Skeletal muscle cell (primary cell): ENCODE data around the gene RHOBTB3.
"Not testable (repeated sequence)": the region's sequence is repeated elsewhere in the genome, so short reads cannot be mapped to it uniquely, and the experiment has no call there.

Experiments
- DNase-seq: peaks from one replicate; pipeline ENCODE4 v3.0.0-alpha.2; 2010; ENCODE audit warnings: low read depth
- H3K4me3 ChIP-seq: 2 replicates; pipeline ENCODE4 v1.5.1; 2011; ENCODE audit warnings: low read depth, mild to moderate bottlenecking, control low read depth, low read length, moderate library complexity

The RHOBTB3 gene

GRCh38 chr5:95809414-95809960, 78.4 kb downstream of the RHOBTB3 start:
- H3K4me3 ChIP-seq: no peak overlapping the region
- peak; percentile 61 for DNase-seq

- H3K4me3 ChIP-seq: no peak overlapping the region
- no peak for DNase-seq
These were observed 79.4 kb downstream of the RHOBTB3 start for GRCh38 chr5:95810305-95811125.

- not testable (repeated sequence) for H3K4me3 ChIP-seq, DNase-seq
These were observed 79.9 kb downstream of the RHOBTB3 start for GRCh38 chr5:95811126-95811423.

- not testable (repeated sequence) for DNase-seq, H3K4me3 ChIP-seq
These were observed 80.4 kb downstream of the RHOBTB3 start for GRCh38 chr5:95811461-95812073.

GRCh38 chr5:95812074-95812471, 80.9 kb downstream of the RHOBTB3 start:
- H3K4me3 ChIP-seq: no peak overlapping the region
- DNase-seq: no peak

- H3K4me3 ChIP-seq, DNase-seq: not testable (repeated sequence)
These were observed 81.9 kb downstream of the RHOBTB3 start for GRCh38 chr5:95813035-95813434.

- H3K4me3 ChIP-seq: no peak overlapping the region
- DNase-seq: no peak
These were observed 84.1 kb downstream of the RHOBTB3 start for GRCh38 chr5:95815155-95815729.

- no peak overlapping the region for H3K4me3 ChIP-seq
- no peak for DNase-seq
These were observed 85.2 kb downstream of the RHOBTB3 start for GRCh38 chr5:95816341-95816740.

- no peak overlapping the region for H3K4me3 ChIP-seq
- DNase-seq: no peak
These were observed 85.6 kb downstream of the RHOBTB3 start for GRCh38 chr5:95816776-95817175.

- no peak overlapping the region for H3K4me3 ChIP-seq
- peak; percentile 61 for DNase-seq
These were observed 86.3 kb downstream of the RHOBTB3 start for GRCh38 chr5:95817430-95817829.

- DNase-seq: no peak
- peak overlapping the region; percentile 12 for H3K4me3 ChIP-seq
These were observed 87.3 kb downstream of the RHOBTB3 start for GRCh38 chr5:95818181-95819147.

- no peak for DNase-seq
- H3K4me3 ChIP-seq: peak overlapping the region; percentile 76
These were observed 90.2 kb downstream of the RHOBTB3 start for GRCh38 chr5:95821110-95822021.

- H3K4me3 ChIP-seq: peak overlapping the region; percentile 76
- no peak for DNase-seq
These were observed 91.0 kb downstream of the RHOBTB3 start for GRCh38 chr5:95822043-95822541.

GRCh38 chr5:95822542-95823181, 91.5 kb downstream of the RHOBTB3 start, which contains the start of gene GLRX:
Gene GLRX (minus strand): TSS chr5:95822726. CDS start chr5:95822662, 64 bp downstream.
- DNase-seq: peak; percentile 89
- peak within 1 kb of the TSS; percentile 76 for H3K4me3 ChIP-seq

- peak overlapping the region; percentile 76 for H3K4me3 ChIP-seq
- no peak for DNase-seq
These were observed 92.1 kb downstream of the RHOBTB3 start for GRCh38 chr5:95823218-95823737.

GRCh38 chr5:95823738-95824609, 92.8 kb downstream of the RHOBTB3 start:
- peak; percentile 89 for DNase-seq
- peak overlapping the region; percentile 76 for H3K4me3 ChIP-seq
